NK-92 (cell line): ENCODE data around the gene ADARB1.

ENCODE experiments used
- DNase-seq: peaks from one replicate; lab custom pipeline; 2025; ENCODE audit not compliant: unreplicated experiment; lab: John Stamatoyannopoulos, UW

ADARB1 gene

DNA sequence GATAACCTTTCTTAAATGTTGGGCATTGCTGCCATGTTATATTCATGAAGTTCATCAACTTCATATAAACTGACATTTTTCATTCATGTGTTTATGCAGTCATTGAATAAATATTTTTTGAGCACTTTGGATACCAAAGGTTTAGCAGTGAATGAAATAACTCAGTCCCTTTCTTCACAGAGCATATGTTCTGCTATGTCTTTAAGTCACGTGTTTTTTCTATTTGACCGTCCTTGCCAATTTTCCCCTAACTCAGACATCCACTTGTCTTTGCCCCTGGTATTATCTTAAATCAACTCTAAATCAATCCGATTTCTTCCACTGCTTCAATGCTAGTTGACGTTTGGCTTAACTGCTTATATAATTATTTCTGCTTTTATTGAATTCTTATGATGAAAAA is 16.6 kb downstream of the ADARB1 start:
- DNase-seq = no peak

DNA sequence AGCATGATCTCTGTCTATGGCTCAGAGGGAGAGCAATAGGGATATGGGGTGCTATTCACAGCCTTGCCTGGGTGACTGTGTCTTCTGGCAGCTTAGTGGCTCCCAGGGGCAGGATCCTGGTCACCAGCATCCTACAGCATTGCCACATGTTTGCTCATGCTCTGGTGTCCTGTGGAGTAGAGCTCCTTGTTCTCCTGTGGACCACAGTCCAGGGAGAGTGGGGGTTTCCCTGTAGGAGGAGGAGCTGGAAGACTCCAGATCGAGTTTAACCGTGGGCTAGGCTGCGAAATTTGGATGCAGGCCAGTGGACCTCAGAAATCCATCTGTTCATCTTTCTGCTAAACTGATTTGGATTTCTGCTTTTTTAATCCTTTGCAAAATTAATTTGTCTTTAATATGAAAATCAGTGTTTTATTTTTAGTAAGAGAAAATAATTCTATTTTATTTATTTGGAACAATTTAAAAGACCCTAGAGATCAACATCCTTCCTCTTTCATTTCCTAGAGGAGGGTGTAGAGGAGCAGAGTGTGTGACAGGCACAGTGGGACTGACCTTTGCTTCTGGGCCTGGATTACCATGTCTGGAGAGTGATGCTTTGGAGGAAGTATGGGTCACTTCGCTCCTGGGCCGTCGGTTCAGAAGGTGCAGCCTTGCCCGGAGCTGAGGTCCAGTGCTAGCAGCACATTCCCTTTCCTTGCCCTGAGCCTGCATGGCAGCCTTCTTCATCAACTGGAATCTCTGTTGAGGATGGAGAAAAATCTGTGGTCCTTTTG is 17.4 kb downstream of the ADARB1 start:
- DNase-seq = no peak

DNA sequence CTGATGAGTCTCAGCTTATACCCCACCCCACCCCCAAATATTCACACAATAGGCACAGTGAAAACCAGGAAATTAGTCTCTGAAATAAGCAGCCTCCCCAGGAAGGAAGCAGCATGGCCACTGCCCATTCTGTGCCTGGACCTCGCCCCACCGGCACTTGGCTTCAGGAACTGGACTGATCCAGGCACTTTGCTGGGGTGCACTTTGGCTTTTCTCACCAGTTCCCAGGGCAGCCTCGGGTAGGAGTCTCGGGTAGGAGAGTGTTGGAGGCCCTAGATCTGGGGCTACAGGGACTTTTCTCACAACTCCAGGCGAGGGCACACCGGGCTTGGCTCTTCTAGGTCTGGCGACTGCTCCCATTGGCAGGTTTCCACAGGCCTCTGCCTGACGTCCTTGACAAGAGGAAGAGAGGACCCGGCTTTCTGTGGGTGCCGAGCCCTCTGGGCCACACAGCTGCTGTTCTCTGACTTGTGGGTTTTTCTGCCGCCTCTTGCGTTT is 18.7 kb downstream of the ADARB1 start:
- no peak for DNase-seq

DNA sequence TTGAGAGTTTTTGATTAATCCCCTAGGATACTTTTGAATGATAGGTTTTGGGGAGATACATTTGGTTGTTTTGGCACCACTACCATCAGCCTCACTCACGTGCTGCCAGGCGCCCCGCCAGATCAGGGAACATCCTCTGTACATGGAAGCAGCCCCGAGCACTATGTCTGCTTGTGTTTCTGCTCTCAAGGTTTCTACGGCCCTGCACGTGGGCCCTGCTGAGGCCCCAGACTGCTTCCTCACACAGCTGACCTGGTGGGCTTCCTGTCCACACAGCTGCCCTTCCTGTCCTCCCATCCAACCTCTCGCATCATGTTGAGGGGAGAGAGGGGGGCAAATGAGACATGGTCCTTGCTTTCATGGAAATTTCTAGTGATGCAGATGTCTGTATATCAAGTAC is 20.0 kb downstream of the ADARB1 start:
- no peak for DNase-seq

DNA sequence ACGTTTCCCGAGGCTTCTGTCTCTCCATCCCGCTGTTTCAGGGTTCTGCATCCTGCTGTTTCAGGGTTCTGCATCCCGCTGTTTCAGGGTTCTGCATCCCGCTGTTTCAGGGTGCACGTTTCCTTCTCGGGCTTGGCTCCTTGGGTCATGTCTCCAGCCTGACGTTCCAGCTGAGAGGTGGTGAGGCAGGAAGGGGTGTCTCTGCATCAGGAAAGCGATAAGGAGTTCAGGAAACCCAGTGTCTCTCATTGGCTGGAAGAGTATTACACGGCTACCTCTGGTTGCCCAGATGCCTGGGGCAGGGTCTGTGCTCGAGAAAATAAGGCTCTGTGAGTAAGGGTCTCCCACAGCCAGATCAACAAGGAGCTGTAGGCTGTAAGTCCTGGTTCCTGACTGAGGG is 21.1 kb downstream of the ADARB1 start:
- DNase-seq = no peak

DNA sequence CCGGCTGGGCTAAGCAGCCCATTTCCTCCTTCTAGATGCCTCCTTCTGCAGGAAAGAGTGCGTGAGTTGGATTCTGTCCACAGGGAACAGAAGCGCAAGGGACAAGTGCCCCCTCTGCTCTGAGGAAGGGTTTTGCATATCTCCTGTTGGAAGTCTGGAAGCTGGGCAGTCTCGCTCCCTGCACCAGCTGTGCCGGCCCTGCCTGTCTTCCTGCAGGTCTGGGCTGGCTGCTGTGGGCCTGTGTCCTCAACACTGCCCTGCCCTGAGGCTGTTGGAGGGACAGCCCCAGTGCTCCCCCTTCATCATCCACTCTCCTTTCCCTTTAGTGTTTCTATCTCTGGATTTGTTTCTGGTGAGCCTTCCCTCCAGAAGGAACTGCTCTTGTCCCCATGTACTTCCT is 21.8 kb downstream of the ADARB1 start:
- no peak for DNase-seq

DNA sequence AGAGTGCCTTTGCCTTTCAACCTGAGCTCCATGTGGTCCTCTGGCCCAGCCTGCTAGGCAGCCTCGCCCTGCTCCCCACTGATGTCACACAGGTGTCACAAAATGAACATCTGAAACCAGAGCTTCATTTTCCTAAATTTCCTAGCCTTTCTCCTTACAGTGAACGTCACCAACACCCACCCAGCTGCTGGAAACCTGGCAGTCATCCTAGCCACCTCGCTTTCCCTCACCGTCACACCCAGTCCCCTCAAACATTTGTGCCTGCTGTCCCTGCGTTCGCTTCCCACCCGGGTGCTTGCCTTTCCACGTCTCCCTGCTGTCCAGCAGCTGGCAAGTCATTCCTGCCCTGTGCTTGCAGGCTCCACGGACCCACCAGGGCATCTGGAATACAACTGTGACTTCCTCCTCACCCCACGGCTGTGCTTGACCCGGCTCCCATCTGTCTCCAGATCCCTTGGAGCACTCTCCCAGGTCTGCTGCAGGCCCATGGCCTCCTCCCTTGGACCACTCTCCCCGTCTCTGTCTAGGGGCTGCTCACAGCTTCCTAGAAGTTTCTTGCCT is 23.5 kb downstream of the ADARB1 start:
- no peak for DNase-seq

DNA sequence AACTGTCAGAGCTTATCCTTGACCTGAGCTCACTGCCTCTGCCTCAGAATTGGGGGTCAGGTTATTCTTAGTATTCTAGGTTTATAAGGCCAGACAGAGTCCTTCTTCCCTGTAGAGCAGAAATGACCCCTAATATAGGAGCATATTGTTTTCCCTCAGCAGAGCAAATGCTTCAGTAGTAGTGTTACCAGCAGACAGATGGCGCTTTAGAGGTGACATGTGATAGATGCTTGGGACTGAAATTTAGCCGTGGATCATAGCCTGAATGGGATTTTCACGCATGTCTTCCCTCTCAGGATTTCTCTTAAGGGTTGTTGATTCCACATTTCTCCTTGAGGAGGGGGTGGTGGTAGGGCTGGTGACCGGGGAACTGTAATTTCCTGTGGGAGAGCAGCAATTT is 24.5 kb downstream of the ADARB1 start:
- DNase-seq = no peak

DNA sequence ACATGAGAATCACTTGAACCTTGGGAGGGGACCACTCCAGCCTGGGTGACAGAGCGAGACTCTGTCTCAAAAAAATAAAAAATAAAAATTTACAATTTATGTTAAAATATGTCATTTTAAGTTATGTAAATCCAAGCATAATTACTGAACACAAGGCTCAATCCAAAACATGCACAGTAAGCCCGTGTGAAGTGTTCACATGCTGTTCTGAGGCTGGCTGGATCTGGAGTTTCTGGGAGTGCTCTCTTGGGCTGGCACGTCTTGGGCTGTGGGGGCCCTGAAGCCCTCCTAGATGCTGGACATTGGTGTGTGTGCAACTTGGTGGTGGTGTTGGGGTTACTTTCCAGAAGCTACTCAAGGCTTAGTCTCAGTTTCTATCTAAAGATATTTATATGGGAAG is 25.2 kb downstream of the ADARB1 start:
- DNase-seq = no peak

DNA sequence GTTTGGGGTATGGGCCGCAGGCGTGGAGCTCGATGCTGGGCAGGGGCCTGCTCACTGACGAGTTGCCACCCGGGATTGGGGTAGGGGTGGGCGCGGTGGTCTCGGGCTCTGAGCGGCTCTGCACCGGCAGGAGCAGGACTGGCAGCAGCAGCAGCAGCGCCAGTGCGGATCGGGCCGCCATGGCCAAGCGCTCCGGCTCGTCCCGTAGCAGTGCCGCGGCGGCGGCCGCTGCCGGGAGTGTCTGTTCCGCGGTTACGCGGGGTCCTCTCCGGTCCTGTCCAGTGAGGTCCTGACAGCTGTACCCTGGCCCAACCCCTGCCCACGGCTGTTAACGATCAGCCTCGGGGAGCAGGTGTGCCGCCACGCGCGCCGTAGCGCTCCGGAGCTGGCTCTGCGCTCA is 26.5 kb downstream of the ADARB1 start:
- DNase-seq = no peak

DNA sequence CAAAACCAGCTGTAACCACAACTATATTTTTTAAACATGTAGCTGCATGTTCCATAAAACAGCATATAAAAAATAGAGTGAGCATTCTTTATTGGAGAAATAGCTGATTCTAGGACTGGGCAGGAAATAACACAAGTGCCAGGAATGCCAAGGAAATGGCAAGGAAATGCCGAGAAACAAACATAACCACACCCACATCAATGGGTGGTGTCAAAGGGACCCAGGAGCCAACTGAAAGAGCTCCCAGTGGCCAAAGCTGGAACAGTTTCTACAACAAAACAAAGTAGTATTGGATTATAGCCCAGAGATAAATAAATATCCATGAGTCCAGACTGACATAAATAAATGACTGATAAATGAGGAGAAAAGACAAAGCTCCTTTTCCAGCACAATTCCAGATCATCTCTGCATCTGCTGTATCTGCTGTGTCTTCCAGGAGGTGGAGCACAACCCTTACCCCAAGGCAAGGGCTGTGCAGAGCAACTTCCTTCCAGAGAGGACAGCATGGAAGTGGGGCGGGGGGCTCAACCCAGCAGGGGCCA is 28.1 kb downstream of the ADARB1 start:
- no peak for DNase-seq

DNA sequence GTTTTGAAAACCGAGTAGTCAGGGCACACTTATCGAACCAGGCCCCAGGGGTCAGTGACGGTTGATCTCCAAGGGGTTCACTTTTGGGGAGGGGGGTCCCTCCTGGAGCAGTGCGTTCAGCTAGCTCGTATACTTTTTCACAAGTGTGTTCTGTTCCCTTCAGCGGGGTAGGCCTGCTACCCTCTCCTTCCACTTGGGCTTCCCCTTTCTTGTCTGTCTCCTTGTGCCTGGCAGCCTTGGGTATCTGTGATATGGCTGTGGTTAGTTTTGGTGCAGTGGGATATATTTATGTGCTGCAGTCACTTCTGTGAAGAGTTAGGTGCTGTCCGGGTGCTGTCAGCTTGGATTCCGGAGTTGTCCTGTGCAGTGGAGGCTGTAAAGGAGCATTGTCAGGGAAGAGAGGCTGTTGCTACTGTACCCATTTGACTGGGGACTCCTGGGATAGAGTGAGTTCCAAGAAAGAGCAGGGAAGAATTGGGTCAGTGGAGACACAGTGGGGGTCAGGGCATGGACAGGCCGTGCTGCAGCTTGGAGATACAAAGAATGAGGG is 29.7 kb downstream of the ADARB1 start:
- DNase-seq = no peak

DNA sequence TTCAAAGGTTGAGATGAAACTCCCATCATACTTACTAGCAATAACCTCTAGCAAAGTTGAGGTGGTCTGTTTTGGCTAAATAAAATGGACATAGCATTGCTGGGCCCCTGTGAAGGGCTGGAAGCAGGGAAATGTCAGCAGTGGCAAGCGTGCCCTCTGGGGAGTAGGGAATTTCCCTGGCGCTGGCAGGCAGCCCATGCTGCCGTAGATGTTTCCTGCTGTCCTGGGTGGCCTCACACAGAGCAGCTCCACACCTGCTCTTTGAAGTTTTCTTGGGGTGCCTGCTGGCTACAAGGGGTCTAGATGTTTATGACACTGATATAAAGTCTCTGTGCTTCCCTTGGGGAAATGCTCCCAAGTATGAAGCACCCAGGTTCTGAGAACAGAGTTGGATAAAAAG is 30.2 kb downstream of the ADARB1 start:
- DNase-seq = no peak

DNA sequence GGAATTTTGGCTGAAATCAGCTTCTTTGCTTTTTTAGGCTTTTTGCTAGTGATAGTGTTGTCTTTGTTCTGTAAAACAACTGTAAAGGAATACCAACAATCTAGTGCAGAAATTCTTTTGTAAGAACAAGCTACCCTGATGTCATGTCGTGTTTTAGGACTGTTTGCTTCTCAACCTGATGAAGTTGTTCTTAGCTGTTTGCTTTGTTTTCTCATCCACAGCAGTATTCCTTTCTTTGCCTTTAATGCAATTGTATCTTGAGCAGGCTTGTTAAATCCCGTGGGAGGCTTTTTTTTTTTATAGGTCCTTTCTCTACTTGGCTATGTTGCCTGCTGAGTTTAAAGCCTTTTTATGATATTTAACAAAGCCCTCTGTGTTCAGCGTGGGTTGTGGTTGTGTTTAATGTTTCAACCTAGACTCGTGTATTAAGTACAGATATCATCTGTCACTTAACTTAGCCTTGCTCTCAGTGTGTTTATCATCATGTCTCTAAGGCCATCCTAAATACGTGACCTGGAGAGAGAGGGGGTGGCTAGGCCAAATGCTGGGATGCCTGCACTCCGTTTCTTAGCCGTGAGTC is 31.6 kb downstream of the ADARB1 start:
- DNase-seq = no peak

DNA sequence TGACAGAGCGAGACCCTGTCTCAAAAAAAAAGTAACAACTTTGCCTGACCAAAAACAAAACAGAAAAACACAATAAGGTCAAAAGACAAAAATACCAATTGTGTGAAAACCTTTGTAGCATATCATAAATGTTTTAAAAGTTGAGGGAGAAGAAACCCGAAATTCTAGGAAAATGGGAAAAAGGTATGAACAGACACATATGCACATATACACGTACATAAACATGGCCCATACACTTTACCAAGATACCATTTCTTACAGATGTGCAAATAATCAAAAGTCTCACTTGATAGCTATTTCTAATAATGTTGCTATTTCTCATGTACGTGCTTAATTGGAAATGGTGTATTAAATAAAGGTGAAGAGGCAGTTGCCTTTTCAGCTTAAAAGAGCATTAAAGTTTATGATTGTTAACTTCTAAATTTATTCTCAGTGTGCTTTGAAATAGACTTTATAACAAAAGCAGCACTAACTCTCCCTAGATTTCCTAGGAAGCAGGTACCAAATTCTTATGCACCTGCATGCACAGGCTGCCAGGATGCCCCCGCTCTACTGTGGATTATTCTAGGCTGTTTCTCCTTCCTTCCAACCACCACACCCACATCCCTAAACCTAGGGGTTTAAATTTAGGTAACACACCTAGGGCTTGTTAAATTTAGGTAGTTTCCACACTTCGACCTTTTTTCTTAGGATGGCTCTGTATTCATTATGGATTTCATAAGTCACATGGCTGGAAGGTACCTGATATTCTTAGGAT is 33.8 kb downstream of the ADARB1 start:
- DNase-seq = no peak

DNA sequence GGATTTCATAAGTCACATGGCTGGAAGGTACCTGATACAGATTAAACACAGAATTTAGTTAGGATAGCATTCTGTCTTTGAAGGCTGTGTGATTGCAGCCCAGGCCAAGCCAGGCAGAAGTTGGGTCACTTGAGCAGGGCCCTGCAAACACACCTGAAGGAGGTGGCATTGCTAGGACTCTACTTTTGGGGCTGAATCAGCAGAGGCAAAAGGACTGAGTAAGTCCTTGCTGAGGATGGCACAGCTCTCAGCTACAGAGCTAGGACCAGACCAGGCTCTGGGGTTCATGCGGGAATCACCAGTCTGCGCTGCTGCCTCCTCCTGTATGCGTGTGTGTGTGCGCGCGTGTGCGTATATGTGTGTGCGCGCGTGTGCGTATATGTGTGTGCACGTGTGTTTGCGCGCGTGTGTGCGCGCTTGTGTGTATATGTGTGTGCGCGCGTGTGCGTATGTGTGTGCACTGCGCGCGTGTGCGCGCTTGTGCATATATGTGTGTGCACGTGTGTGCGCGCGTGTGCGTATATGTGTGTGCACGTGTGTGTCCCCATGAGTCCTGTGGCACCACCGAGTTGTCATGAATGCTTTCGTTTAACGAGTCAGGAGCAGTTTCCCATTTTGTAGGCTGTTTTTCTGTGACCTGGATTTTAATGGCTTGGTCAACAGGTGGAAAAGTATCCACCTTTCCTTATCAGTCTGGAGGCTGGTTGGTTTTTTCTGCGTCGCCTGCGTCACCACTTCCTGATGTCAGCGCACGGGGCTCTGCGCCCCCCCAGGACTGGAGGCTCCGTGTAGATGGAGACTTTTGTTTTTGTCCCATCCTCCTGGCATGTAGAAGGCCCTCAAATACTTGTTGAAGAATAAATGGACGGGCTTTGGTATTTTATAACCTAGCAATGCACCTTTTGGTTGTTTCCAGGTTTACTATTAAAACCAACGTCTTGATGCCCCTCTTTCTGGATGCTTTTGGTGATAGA is 34.7 kb downstream of the ADARB1 start:
- DNase-seq = no peak

DNA sequence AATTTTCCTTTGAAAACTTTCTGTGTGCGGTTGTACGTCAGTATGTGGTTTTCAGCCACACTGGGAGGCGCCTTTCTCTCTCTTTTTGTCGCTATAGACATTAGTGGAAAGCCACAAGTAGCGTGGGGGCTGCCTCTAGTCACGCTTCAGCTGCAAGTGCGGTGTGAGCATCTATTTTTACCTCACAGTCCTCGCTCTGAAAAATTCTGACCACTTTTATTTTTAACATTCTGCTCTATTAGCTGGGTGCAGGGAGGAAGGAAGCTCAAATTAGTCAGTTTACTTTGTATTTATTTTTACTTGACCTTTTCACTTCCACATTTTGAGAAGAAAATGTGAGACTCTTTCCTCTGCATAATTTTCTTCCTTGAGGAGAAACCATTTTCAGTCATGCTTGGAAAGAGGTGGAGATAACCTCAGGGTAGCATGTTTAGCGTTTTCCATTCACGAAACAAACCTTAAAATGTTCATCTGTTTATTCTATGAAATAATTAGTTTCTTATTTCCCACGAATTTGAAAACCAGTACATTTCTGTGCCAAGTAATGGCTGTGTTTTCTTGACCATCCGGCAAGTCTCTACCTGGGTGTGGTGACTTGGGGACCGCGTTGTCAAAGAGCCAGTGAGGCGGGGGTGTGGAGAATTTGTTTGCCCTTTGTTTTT is 35.6 kb downstream of the ADARB1 start:
- no peak for DNase-seq

DNA sequence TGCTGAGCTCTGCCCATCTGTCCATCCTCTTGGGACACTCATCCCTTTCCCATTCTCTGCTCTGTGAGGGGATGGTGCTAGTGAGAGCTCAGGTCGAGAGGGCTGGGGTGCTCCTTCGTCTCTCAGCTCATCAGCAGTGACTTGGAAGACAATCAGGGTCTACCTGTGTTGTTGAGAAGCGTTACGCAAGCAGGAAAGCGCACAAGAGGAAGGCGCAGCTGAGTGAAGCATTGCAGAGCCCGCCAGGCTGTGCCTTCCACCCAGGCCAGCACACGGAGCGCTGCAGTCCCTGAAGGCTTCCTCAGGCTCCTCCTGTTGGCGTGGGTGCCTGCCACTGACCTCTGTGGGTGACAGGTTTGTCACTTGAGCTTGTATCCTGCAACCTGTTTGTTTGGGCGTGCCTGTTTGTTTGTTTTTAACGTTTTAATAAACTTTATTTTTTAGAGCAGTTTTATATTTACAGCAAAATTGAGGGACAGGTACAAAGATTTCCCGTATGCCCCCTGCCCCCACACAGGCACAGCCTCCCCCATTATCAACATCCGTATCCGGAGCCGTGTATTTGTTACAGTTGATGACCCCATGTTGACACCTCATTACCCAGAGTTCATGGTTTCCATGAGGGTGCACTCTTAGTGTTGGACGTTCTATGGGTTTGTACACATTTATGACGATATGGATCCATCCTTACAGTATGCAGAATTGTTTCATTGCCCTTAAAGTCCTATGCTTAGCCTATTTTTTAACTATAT is 36.7 kb downstream of the ADARB1 start:
- DNase-seq = no peak

DNA sequence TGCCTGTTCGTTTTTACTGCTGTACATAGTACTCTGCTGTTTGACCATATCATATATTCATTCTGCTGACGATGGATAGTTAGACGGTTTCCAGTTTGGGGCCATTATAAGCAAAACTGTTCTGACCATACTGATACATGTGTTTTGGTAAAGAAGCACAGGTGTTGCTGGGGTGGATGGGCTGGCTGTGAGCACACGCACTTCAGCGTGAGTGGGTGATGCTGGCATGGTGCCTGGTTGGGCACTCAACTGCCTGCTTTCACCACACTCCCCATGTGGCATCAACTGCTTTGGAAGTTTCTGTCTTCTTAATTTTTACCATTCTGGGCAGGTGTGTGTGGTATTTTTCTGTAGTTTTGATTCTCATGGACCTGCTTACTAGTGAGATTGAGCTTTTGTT is 37.3 kb downstream of the ADARB1 start:
- DNase-seq = no peak
